Peyer's patch (tissue), 4 donors: Measurements from ENCODE around the gene PYCARD.

ENCODE experiments used
- POLR2A ChIP-seq, 2 donors: fragments of 450-650 bp; IDR thresholded peaks; one replicate each; pipeline ENCODE4 v1.5.1; 2017; ENCODE audit warnings: antibody characterized with exemption in 2 of 2, mild to moderate bottlenecking in 2 of 2, moderate library complexity in 2 of 2
- TF ChIP-seq, protein P1 (sequence below), 6 experiments: fragments of 450-650 bp in 4 of 6; fragments of 200-600 bp in 2 of 6; sonication (generic) in 1 of 6; IDR thresholded peaks; one replicate each; pipeline ENCODE4 v1.5.1; 2017 to 2019; ENCODE audit warnings: antibody characterized with exemption in 6 of 6, mild to moderate bottlenecking in 3 of 6, moderate library complexity in 1 of 6

DNA sequence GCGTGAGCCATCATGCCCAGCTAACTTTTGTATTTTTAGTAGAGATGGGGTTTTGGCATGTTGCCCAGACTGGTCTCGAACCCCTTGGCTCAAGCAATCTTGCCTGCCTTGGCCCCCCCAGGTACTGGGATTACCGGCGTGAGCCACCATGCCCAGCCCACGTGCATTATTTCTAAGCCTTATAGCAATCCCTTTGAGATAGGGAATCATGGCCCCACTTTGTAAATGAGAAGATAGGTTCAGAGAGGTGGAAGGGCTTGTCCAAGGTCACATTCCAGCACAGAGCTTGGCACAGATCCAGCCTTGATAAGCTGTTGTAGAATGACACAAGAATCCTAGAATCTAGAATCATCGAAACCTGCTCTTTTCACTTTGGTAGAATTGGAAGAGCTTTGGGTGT, 4.2 kb upstream of the PYCARD start:
- no peak for TF ChIP-seq POLR2A (IDR thresholded peaks at IDR 0.05)
- TF ChIP-seq, protein P1, sequence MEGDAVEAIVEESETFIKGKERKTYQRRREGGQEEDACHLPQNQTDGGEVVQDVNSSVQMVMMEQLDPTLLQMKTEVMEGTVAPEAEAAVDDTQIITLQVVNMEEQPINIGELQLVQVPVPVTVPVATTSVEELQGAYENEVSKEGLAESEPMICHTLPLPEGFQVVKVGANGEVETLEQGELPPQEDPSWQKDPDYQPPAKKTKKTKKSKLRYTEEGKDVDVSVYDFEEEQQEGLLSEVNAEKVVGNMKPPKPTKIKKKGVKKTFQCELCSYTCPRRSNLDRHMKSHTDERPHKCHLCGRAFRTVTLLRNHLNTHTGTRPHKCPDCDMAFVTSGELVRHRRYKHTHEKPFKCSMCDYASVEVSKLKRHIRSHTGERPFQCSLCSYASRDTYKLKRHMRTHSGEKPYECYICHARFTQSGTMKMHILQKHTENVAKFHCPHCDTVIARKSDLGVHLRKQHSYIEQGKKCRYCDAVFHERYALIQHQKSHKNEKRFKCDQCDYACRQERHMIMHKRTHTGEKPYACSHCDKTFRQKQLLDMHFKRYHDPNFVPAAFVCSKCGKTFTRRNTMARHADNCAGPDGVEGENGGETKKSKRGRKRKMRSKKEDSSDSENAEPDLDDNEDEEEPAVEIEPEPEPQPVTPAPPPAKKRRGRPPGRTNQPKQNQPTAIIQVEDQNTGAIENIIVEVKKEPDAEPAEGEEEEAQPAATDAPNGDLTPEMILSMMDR (IDR thresholded peaks at IDR 0.05), result no peak
